Suppressor macrophage treated with lipopolysaccharide for 4 hours (primary cell): ENCODE data around the gene TSSK6.
"Not testable (repeated sequence)": the region's sequence is repeated elsewhere in the genome, so short reads cannot be mapped to it uniquely, and the experiment has no call there.

Experiments
- DNase-seq: peaks from one replicate; pipeline ENCODE4 v3.0.0-alpha.2; 2020

Gene TSSK6

DNA sequence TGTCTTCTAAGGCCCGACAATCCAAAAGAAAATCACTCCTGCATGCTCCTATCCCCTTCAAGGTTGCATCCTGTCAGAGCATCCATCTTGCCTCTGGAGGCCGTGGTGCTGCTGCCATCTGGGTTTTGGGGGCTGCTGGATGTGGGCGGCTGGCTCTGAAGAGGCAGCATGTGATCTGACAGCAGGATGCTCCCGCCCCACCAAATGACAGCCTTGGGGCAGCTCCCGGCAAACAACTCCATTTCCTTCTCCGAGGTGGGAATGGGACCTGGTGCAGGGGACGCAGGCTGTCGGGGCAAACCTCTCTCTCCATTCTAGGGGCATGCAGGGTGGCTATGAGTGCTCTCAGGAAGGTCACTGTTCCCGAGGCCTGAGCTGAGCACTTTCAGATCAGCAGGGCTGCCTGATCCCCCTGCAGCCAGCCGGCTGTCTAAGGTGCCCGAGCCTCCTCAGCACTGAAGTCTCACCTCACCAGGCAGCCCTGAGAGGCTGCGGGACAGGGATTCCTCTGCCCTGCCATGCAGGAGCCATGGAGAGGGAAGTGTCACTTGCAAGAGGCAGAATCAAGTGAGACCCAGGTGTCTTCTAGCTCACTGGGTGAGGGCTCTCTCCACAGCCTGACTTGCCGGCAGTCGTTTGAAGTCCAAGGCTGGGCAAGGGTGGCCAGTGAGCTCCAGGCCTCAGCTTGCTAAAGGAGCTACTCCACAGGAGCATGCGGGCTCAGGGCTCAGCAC, 28.8 kb downstream of the TSSK6 start:
- DNase-seq, result no peak

DNA sequence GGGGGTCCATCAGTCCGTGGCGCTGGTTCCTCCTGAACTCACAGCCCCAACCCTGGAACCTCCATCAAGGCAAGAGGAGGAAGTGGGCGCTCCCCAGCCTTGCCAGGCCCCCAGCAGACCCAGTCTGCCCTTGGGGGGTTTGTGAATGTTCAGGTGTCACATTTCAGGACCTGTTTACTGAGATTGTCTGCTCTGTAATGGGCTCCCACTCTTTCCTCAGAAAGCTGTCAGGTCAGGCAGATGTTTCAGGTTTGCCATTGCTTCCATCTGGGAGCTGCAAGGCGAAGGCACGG, 29.4 kb downstream of the TSSK6 start:
- no peak for DNase-seq

DNA sequence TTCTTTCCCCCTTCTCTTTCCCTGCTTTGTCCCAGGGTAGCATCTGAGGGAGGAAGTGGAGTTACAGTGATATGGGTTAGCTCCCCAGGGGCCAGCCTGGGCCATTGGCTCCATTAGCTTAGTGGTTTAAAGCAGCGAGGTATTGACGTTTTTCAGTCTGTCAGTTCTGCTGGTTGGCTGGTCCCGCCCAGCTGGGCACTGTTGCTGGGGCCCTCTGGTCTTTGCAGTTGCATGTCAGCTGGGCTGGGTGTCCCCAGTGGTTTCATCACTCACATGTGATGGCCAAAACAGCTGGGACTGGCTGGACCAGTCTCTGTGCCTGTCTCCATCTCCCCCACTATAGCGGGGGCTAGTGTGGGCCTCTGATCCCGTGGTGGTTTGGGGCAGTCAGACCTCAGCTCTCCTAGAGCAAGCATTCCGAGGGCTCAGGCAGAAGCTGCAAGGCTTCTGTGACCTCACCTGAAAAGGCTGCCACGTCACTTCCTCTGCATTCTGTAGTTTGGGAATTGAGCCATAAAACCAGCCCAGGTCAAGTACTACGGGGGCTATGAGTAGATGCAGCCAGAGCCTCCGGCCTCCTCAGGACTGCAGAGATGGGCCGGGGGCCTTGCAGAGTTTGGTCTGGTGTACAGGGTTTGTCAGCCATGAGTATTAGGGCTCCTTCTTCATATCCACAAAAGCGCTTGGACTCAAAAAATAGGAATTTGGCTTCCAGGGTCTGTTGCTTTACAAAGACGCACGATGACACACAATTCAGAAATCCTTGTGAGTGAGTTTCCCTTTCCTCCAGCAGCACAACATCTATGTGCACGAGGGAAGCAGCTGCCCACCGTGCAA, 30.0 kb downstream of the TSSK6 start:
- no peak for DNase-seq

DNA sequence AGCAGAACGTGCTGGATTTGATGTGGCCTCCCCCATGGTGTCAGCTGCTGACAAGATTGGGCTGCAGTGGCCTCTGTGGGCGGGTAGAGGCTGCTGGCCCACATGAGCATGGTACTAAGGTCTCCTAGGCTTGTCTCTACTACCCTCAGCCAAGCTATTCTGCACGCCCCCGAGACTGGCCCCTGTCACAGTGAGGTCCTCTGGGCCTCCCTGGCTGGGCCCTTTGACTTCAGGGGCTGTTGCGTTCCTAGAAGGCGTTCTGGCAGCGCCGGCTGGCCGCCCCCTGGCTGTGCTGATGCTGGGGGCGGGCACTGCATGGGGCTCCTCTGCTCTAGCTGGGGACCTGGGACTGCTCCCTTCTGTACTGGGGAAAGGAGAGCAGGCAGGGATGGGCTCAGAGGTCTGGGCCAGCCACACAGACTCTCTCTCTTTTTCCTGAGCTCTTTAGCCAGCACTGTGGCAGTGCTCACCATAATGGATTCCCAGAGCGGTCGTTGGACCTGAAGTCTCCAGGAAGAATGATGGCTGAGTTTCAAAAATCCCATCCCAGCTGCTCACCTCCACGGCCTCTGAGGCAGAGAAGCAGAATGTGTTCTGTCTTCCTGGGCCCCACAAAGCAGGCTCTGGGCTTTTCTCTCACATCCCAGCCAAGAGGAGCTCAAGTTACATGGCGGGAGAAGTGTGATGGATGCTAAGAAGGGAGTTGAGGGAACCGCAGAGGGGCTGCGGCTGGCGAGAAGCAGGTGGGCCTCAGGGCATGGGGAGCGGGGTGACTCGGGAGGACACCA, 32.3 kb downstream of the TSSK6 start:
- DNase-seq, result no peak

DNA sequence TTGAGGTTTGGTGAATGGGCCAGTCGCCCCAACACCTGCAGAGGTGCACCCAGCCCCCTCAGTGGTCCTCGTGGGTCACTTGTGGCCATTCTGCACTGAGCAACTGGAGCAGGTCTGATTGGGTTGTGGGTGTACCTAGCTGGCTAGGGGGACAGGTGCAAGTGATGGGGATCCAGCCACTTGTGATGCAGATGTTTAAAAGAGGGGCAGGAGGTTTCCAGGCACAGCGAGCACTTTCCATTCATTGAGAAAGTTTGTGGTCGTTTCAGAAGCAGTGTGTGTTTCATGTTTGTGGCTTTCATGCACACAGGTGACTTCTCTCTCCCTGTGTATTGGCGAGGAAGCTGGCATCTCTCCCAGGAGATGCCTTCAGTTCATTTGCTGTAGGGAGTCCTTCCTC, 34.7 kb downstream of the TSSK6 start:
- no peak for DNase-seq

DNA sequence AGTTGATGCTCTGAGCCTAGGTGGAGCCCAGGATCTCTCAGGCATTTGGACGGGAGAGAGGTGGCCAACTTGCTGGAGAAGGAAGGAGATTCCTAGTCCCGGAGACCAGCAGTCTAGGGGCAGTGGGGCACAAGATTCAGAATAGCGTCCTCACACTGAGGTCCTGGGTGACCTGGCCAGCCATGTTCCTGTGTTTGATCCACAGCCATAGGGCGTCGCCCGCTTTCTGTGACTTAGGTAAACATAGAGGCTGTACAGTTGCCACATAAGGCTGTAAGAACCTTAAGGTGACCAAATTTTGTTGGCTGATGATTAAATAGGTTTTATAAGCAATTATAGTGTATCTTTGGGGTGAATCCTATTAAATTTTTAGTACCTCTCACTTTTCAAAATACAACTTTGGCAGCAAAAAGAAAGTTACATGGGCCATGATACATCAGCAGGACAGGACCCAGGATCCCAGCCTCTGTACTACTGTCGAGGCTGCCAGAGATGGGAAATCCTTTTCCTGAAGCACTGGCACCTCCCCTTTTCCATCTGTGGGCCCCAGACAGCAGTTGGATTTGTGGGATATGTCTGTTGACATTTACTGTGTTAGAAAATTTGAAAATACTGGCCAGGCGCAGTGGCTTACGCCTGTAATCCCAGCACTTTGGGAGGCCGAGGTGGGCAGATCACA, 37.5 kb downstream of the TSSK6 start:
- no peak for DNase-seq

DNA sequence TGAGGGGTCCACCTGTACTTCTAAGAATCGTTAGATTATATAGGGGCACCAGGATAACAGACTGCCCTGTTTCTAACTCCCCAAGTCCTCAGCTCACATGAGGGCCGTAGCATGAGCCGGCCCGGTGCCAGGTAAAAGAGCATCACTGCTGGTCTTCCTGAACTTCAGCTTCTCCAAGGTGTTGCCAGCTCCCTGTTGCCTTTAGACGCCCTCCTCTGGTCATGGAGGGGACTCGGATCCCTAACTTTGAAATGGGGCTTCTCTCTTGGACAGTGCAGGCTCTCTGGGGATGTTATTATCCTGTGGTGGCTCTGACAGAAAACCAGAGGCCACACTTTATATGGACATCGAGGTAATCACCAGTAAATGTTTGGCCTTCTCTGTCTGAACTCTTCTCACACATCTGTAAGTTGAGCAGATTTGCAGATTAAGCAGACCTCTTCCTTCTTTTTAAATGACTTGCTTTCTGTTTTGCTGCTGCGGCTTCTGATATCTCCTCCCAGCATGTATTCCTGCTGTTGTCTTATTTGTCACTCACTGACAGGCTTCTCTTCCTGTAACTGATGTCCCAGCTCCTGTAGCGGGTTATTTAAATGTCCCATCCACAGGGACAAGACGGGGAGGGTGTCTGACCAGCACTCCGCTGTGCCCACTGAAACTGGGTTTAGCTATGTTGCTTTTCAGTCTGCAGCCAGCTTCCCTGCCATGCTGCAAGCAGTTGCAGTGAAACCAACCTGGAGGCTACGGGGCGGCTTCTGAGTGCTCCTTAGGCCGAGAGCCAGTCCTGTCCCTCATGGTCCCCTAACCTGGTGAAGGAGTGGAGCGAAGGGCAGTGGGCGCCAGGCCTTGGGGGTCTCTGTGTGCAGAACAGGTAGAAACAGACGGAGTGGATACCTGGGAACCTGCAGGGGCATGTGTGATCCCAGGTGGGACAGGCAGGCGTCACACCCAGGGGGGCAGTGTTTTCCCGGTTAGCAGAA, 39.2 kb downstream of the TSSK6 start:
- DNase-seq, result no peak

DNA sequence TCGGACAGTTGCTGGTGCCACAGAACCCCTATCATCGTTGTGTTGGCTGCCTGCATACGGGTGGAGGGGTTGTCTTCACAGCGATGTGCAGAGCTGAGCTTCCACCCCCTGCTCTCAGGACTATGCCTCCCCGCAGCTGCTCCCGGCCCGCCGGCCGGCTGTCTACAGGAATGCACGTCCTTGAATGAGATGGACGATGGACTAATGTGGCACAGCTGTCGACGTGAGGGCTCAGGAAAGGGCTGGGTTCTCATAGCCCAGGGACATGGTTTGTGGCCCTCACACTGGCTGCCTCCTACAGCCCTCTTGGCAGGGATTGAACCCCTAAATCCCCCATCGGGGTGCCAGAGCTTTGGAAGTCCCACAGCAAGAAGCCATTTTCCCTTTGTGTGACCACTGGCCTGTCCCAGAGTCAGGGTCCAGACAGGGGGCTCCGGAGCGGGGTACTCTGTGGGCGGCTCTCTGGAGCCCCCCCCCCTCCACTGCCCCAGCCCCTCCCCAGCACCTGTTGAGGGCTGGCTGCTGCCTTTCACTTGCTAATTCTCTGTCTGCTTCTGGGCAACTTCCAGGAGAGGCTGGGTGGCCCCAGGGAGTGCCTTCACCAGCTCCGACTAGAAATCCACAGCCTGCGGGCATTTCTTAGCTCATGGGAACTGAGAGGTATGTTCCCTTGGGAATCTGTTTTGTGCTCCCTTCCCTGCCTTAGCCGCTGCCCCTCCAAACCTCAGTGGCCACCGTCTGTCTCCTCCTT, 40.2 kb downstream of the TSSK6 start:
- DNase-seq, result no peak

DNA sequence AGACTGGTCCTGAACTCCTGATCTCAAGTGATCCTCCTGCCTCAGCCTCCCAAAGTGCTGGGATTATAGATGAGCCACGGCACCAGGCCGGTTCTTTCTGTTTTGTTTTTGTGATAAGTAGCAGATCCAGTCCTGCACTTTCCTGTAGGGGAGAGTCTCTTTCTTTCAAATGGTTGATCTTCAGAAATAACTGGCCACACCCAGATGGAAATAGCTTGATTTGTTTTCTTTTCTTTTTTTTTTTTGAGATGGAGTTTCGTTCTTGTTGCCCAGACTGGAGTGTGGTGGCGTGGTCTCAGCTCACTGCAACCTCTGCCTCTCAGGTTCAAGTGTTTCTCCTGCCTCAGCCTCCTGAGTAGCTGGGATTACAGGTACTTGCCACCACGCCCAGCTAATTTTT, 43.2 kb downstream of the TSSK6 start:
- DNase-seq, result not testable (repeated sequence)

DNA sequence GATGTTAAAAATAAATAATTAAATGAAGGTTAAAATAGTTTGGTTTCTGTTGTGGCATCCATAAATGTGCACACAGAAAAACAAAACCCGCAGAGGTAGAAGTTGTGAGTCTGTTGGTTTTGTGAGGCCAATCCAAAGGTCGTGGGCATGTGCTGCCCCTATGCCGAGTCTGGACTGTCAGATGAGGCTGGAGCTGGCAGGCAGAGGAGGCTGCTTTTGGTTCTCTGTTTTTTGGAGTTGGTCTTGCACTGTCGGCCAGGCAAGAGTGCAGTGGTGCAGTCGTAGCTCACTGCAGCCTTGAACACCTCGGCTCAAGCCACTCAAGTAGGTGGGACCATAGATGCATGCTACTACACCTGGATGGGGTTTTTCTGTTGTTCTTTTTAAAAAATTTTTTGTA, 43.7 kb downstream of the TSSK6 start:
- DNase-seq, result no peak

DNA sequence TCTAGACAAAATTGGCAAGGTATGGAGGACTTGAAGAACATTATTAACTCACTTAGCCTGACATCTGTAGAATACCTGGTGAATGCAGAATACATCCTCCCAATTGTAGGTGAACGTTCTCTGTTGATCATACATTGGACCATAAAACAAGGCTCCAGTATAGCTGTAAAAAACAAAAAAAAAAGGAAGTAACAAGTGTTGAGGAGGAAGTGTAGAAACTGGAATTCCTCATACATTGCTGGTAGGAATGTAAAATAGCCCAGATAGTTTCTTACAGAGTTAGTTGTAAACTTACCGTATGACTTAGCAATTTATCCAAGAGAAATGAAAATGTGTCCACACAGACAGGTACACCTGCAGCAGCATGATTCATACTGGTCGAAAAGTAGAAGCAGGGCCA, 44.8 kb downstream of the TSSK6 start:
- DNase-seq, result no peak

DNA sequence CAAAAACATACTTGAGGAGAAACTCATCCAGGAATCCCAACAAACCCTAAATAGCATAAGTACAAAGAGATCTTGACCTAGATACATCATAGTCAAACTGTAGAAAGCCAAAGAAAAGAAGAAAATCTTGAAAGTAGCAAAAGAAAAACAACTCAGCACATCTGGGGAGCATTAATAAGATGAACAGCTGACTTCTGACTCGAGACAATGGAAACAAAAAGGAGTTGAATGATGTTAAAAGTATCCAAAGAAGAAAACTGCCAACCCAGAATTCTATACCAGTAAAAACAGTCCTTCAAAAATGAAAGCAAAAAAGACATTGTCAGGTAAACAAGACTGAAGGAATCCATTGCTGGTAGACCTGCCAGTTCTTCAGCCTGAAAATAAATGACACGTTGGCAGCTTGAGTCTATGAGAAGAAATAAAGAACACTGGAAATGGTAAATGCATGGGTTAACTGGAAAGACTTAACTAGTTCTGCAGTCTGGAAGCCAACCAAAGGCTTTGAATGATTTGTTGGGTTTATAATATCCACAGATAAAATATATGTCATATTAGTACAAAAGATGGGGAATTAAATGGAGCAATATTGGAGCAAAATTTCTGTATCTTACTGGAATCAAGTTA, 46.8 kb downstream of the TSSK6 start:
- no peak for DNase-seq

DNA sequence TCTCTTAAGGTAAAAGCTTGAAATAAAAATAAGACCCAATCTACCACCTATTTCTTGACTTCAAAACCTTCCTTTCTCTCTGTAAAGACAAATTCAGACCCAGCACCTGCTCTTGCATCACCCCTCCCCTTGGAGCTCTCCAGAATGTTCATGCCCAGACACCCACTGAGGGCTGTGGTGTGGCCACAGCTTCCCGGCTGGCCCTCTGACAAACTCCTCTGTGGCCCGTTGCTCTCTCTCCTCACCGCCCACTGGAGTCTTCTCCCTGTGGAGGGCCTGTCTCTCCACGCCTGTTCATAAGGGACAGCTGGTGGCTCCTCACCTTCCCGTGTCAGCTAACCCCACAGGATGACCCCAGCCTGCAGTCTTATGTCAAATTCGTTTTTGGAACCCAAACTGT, 49.1 kb downstream of the TSSK6 start:
- DNase-seq, result no peak

DNA sequence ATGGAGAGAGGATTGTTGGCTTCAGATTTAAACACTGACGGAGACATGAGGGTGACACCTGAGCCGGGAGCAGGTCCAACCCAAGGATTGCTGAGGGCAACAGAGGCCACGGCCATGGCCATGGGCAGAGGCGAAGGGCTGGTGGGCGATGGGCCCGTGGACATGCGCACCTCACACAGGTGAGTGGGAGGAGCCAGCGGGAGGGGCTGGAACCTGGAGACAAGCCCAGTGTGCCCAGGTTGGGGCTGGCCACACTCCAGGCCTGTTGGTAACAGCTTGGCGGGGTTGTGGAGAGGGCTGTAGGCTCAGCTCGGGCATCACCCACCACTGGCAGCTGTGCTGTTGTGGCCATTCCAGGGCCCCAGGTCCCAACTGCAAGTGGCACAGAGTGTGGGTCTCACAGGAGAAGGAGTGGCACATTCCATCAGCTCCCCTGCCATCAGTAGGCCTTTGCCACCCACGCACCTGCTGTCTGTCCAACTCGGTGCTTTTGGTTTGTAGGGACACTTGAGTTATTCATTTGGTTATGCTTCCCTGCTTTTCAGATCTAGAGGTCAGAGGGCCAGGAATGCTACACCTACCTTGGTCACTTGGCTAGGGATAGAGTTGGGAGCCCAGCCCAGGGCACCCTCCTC, 49.8 kb downstream of the TSSK6 start:
- DNase-seq, result no peak

DNA sequence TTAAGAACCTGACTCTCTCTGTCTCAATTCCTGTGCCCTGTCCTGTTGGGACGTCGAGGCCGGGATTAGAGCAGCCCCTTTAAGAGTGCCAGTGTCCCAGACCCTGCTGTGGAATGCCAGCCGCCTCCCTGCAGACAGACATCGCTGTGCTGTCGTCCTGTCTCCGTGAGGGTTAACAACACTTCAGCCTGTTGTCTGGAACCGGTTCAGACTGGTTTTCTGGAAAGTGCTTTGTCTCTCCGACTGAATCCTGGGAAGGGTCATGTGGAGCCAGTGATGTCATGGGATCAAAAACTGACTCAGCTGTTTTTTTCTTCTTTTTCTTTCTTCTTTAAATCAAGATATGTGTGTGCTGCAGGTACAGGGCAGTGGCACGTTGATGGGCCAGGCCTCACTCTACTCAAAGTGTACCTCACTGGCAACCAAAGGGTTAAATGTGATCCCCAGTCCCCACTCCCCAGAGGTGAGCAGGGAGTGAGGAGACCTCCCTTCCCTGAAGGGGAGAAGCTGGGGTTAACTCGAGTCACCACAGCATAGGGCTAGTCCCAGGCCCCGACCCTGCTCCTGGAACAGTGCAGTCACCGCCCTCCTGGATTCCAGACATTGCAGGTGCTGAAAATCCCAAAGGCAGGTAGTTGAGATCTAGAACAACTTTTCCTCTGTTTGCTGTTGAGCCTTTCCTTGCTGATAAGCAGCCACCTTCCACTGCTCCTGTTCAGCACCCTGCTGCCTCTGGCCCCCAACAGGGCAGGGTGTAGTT, 50.8 kb downstream of the TSSK6 start:
- DNase-seq, result no peak
